CD4-positive, CD25-positive, alpha-beta regulatory T cell (primary cell): ENCODE measurements around the gene GNS. TPM values are rescaled to one million over a fixed set of nuclear protein-coding genes. Genes with fewer than 3 reads are reported as not detected.

Experiments used
- polyA plus RNA-seq, 4 donors: library from polyadenylated mRNA; unstranded; fragments of 300-500 nt; fragmentation: Illumina TruSeq; gene quantifications; one replicate each; pipeline ENCODE4 v1.2.3, GENCODE V29; 2021
- total RNA-seq: library from RNA; stranded (reverse); gene quantifications from one replicate; pipeline ENCODE4 v1.2.3, GENCODE V29; 2022

GNS gene
- total and polyA plus RNA-seq, 5 donors from 2014 or later = 25.0 to 51.5 (median 41.6) TPM

Other genes starting within 250 kb of the GNS start
- 158 TPM for gene RASSF3, start 148.9 kb downstream of the GNS start, total RNA-seq
- 10 to 100 TPM in 2 of 4 donors, 1 to 10 TPM in 2; 5.5 to 12.8 (median 8.0) TPM for gene RASSF3, start 148.9 kb downstream of the GNS start, polyA plus RNA-seq
- 0.12 TPM for gene TBC1D30, start 65.2 kb upstream of the GNS start, total RNA-seq
- gene TBC1D30, start 65.2 kb upstream of the GNS start, polyA plus RNA-seq = under 1 TPM in 2 of 4 donors, not detected in 2; 0.07 to 0.25 TPM